K562 (cell line): Measurements from ENCODE around the gene PPP1R13L. TPM values are rescaled to one million over a fixed set of nuclear protein-coding genes. Genes with fewer than 3 reads are reported as not detected.

Experiments
- ATAC-seq: fragments of 200-7000 bp; cut with Tn5 transposase; 3 replicates; pipeline ENCODE4 v1.9.1; 2020; ENCODE audit warnings: moderate library complexity
- BruUV-seq: library from RNA; stranded (reverse); fragments of 400-500 nt; replicated peaks from 2 replicates; lab custom pipeline; 2021; lab: Mats Ljungman, UMichigan
- CTCF ChIA-PET: fragments of 300-600 bp; formaldehyde crosslinking; extraction: SDS; loops from one replicate; lab custom pipeline; 2021; ENCODE audit warnings: low intra/inter-chr PET ratio; lab: Yijun Ruan, JAX
- POLR2A ChIA-PET: fragments of 300-600, 350-650 bp; sonication (Branson Sonifier 250); formaldehyde crosslinking; extraction: SDS; loops from one replicate; lab custom pipeline; 2021; ENCODE audit warnings: antibody characterized with exemption, inconsistent platforms; lab: Yijun Ruan, JAX
- DNase-seq, 4 experiments: peaks; one replicate each; pipeline versions ENCODE4 v3.0.0 to v3.0.0-alpha.2; 2011 to 2018; ENCODE audit warnings: low spot score in 3 of 4, mixed read lengths in 3 of 4; ENCODE audit errors: extremely low read depth in 1 of 4
- FAIRE-seq: peaks from 2 replicates; lab custom pipeline; 2011; peaks lifted over from hg19 to GRCh38; lab: Jason Lieb, UNC
- H2AFZ ChIP-seq: 2 replicates; pipeline ENCODE4 v1.6.0; 2011; ENCODE audit warnings: low read depth, low read length, control low read depth, inconsistent platforms
- H3K27ac ChIP-seq: fragments of 200-600 bp; 3 replicates; pipeline ENCODE4 v1.8.0; 2011; ENCODE audit warnings: low read depth, mild to moderate bottlenecking, control low read depth, inconsistent platforms, low read length, moderate library complexity, mixed read lengths; ENCODE audit errors: extremely low read depth
- H3K27me3 ChIP-seq, 2 experiments: fragments of 300-600 bp in 1 of 2; 2 replicates in 1 of 2; 3 replicates in 1 of 2; pipeline versions ENCODE4 v1.6.0 to v1.8.0; 2011; ENCODE audit warnings: inconsistent platforms in 2 of 2, low read length in 2 of 2, mild to moderate bottlenecking in 1 of 2, mixed read lengths in 1 of 2, moderate library complexity in 1 of 2; ENCODE audit not compliant: control insufficient read depth in 2 of 2, insufficient read depth in 2 of 2
- H3K36me3 ChIP-seq: fragments of 300-600 bp; 3 replicates; pipeline ENCODE4 v1.8.0; 2011; ENCODE audit warnings: mild to moderate bottlenecking, low read length, inconsistent platforms; ENCODE audit not compliant: control insufficient read depth, insufficient read depth
- H3K4me1 ChIP-seq, 2 experiments: fragments of 200-600 bp in 1 of 2; replicated peaks in 1 of 2; 2 replicates in 1 of 2; 3 replicates in 1 of 2; pipeline versions ENCODE4 v1.5.1 to v1.8.0; 2011; ENCODE audit warnings: inconsistent platforms in 2 of 2, low read length in 2 of 2, mild to moderate bottlenecking in 1 of 2, mixed read lengths in 1 of 2, moderate library complexity in 1 of 2; ENCODE audit not compliant: control insufficient read depth in 2 of 2, insufficient read depth in 2 of 2
- H3K4me2 ChIP-seq: 2 replicates; pipeline ENCODE4 v1.6.1; 2011; ENCODE audit warnings: low read length, control low read depth, inconsistent platforms, mixed read lengths; ENCODE audit not compliant: insufficient read depth
- H3K4me3 ChIP-seq: fragments of 200-600 bp; sonication (generic), shearing (Covaris generic); 2 replicates; pipeline ENCODE4 v1.5.1; 2016; ENCODE audit warnings: control low read depth, inconsistent platforms
- H3K79me2 ChIP-seq: fragments of 200-600 bp; 3 replicates; pipeline ENCODE4 v1.8.0; 2011; ENCODE audit warnings: low read length, inconsistent platforms; ENCODE audit not compliant: control insufficient read depth, insufficient read depth
- H3K9ac ChIP-seq, 2 experiments: 2 replicates each; pipeline versions ENCODE4 v1.6.0 to v1.6.1; 2011; ENCODE audit warnings: low read depth in 2 of 2, low read length in 2 of 2, control low read depth in 1 of 2, inconsistent platforms in 1 of 2, mild to moderate bottlenecking in 1 of 2, mixed read lengths in 1 of 2; ENCODE audit not compliant: insufficient read depth in 1 of 2
- H3K9me1 ChIP-seq: one replicate; pipeline ENCODE4 v1.6.0; 2011; ENCODE audit warnings: inconsistent platforms, mild to moderate bottlenecking, low read length, moderate library complexity; ENCODE audit not compliant: control insufficient read depth, insufficient read depth
- H3K9me3 ChIP-seq: replicated peaks from 2 replicates; pipeline ENCODE4 v1.5.1; 2011; ENCODE audit warnings: low read depth, low read length, inconsistent platforms; ENCODE audit not compliant: control insufficient read depth, insufficient read depth
- H4K20me1 ChIP-seq: replicated peaks from 2 replicates; pipeline ENCODE4 v1.6.1; 2011; ENCODE audit warnings: low read length, inconsistent platforms, mixed read lengths; ENCODE audit not compliant: control insufficient read depth, insufficient read depth
- DIDO1 ChIP-seq: fragments of 450-650 bp; IDR thresholded peaks from 2 replicates; pipeline ENCODE4 v1.6.1; 2016; ENCODE audit warnings: low read depth, missing biosample characterization, missing genetic modification characterization
- POLR2G ChIP-seq: fragments of 200-400 bp; formaldehyde crosslinking; IDR thresholded peaks from 2 replicates; pipeline ENCODE4 v1.6.1; 2017; ENCODE audit warnings: low read depth, mild to moderate bottlenecking, antibody characterized with exemption, low read length, moderate library complexity
- ZEB2 ChIP-seq: fragments of 450-650 bp; IDR thresholded peaks from 2 replicates; pipeline ENCODE4 v1.6.1; 2016
- WGBS: fragments of 100-300 bp; shearing (Covaris generic); methylation state at CpG from one replicate; pipeline ENCODE4 v1.1.6; 2016; ENCODE audit warnings: low coverage, mixed read lengths; ENCODE audit not compliant: insufficient coverage; ENCODE audit errors: missing lambda C conversion rate; 5-methylcytosine and 5-hydroxymethylcytosine counted together
- in situ Hi-C: fragments of 300-500 bp; cut with MboI; formaldehyde crosslinking; loops from 4 replicates; pipeline ENCODE4 v1.15.0; 2018; ENCODE audit warnings: inconsistent platforms, mixed read lengths
- intact Hi-C: fragments of 100-400 bp; cut with micrococcal nuclease; formaldehyde crosslinking; loops from 2 replicates; pipeline ENCODE4 v1.14.2; 2022
- polyA plus RNA-seq, 8 experiments: library from polyadenylated mRNA; depleted of rRNA in 4 of 8; stranded (reverse) in 5 of 8; unstranded in 3 of 8; fragments of >200 nt; fragmentation: Nextera tagmentation in 2 of 8; fragmentation: Illumina TruSeq in 1 of 8; extraction: Ambion mirVana in 2 of 8; extraction: Trizol in 1 of 8; gene quantifications; 2 replicates each; pipeline versions ENCODE4 v1.2.1 to v1.2.3, GENCODE V29; 2011 to 2014; ENCODE audit warnings: inconsistent platforms in 1 of 8, missing spikeins in 1 of 8
- total RNA-seq, 7 experiments: library from RNA; depleted of rRNA in 6 of 7; stranded (reverse); fragments of >200 nt in 6 of 7; fragmentation: Illumina TruSeq in 2 of 7; extraction: Trizol in 2 of 7; gene quantifications; 2 replicates each; pipeline versions ENCODE4 v1.2.1 to v1.2.3, GENCODE V29; 2011 to 2021; ENCODE audit warnings: low replicate concordance in 1 of 7
- TF ChIP-seq, protein P1 (sequence below): sonication (generic); formaldehyde crosslinking; IDR thresholded peaks from 2 replicates; pipeline ENCODE4 v1.9.0; 2022; ENCODE audit warnings: mild to moderate bottlenecking, missing genetic modification reagents
- TF ChIP-seq, protein P2 (sequence below): fragments of 250-450 bp; sonication (Bioruptor Pico); IDR thresholded peaks from 2 replicates; pipeline ENCODE4 v1.8.0; 2022; ENCODE audit warnings: moderate library complexity, mild to moderate bottlenecking, inconsistent platforms
- TF ChIP-seq, protein P3 (sequence below): sonication (generic); formaldehyde crosslinking; IDR thresholded peaks from 2 replicates; pipeline ENCODE4 v1.8.1; 2023; ENCODE audit warnings: mild to moderate bottlenecking, missing genetic modification reagents

The PPP1R13L gene
- total and polyA plus RNA-seq, 9 of the 15 experiments (the other 6 are each of a cell fraction or from before 2014, with no cell fraction given) = 0.32 to 6.7 (median 2.0) TPM

DNA sequence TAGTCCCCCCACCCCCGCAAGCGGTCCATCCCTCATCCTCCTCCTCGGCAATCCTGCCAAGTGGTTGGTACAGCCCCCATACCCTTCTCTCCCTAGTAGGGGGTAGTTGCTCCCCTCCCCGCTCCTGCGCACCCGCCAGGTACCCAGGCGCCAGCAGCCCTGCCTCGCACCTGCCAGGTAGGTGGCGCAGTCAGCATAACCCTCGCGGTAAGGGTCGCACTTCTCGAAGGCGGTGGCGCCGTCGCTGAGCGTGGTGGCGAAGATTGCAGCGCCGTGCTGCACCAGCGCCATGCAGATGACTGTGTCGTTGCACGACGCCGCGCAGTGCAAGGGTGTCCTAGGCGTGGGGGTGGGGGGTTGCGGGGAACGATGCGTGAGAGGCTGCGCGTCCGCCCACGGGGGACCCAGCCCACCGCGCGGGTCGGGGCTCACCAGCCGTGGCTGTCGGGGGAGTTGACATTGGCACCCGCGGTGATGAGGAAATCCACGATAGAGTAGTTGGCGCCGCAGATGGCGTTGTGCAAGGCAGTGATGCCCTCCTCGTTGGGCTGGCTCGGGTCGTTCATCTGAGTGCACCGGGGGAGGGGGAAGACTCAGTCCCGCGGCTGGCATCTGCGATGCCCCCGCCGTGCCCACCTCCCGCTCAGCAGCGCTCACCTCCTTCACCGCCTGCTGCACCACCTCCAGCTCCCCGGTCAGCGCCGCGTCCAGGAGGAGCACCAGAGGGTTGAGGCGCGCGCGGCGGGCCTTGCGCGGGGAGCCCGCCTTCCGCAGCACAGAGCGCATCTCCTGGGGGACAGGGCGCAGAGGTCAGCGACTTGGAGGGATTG lies 19.3 kb downstream of the PPP1R13L start:
- ATAC-seq = no peak
- 55% methylated on average over 44 of the region's 75 CpGs for WGBS
- TF ChIP-seq, protein P1, sequence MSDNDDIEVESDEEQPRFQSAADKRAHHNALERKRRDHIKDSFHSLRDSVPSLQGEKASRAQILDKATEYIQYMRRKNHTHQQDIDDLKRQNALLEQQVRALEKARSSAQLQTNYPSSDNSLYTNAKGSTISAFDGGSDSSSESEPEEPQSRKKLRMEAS = 0 out of 2 replicates have a peak, but pooled peaks have one; percentile 15
- TF ChIP-seq ZEB2 = no peak
- peak; percentile 59 for TF ChIP-seq POLR2G
- TF ChIP-seq, protein P2, sequence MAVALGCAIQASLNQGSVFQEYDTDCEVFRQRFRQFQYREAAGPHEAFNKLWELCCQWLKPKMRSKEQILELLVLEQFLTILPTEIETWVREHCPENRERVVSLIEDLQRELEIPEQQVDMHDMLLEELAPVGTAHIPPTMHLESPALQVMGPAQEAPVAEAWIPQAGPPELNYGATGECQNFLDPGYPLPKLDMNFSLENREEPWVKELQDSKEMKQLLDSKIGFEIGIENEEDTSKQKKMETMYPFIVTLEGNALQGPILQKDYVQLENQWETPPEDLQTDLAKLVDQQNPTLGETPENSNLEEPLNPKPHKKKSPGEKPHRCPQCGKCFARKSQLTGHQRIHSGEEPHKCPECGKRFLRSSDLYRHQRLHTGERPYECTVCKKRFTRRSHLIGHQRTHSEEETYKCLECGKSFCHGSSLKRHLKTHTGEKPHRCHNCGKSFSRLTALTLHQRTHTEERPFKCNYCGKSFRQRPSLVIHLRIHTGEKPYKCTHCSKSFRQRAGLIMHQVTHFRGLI = no peak
- TF ChIP-seq, protein P3, sequence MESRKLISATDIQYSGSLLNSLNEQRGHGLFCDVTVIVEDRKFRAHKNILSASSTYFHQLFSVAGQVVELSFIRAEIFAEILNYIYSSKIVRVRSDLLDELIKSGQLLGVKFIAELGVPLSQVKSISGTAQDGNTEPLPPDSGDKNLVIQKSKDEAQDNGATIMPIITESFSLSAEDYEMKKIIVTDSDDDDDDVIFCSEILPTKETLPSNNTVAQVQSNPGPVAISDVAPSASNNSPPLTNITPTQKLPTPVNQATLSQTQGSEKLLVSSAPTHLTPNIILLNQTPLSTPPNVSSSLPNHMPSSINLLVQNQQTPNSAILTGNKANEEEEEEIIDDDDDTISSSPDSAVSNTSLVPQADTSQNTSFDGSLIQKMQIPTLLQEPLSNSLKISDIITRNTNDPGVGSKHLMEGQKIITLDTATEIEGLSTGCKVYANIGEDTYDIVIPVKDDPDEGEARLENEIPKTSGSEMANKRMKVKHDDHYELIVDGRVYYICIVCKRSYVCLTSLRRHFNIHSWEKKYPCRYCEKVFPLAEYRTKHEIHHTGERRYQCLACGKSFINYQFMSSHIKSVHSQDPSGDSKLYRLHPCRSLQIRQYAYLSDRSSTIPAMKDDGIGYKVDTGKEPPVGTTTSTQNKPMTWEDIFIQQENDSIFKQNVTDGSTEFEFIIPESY (CRISPR knock-in tag) = peak; percentile 55; the same call in 1 of the 2 replicates
- TF ChIP-seq DIDO1 (tag) = no peak
- DNase-seq = peak in 2 of 4 experiments; percentile 6 to 10
- H3K36me3 ChIP-seq = no peaks in the 10 kb centered on the region
- H3K9me1 ChIP-seq = no peaks in the 10 kb centered on the region
- no peak for FAIRE-seq
- peaks cover 0 to 14% of the 10 kb centered on the region in 2 experiments; a peak in 3 of 5 replicates for H3K27me3 ChIP-seq
- CTCF ChIA-PET = no interaction called here
- no peaks in the 10 kb centered on the region for H3K79me2 ChIP-seq
- POLR2A ChIA-PET = interaction anchor here (0.7 kb wide), 1 partner anchor 11 kb away, joined by 3 read pairs; no protein-coding TSS in a partner anchor
- H3K9me3 ChIP-seq = no peaks in the 10 kb centered on the region
- in situ Hi-C loops (no loop called here), intact Hi-C loops (no loop called here)
- H3K4me3 ChIP-seq = no peak overlapping the region
- no peaks in the 10 kb centered on the region for H4K20me1 ChIP-seq
- H2AFZ ChIP-seq = no peak overlapping the region
- H3K9ac ChIP-seq = no peak overlapping the region
- no peak overlapping the region for H3K4me2 ChIP-seq
- no TSS peak for BruUV-seq
- no peak overlapping the region for H3K27ac ChIP-seq
- H3K4me1 ChIP-seq = peaks cover 0 to 20% of the 10 kb centered on the region in 2 experiments; a peak in 2 of 5 replicates
